CMK (cell line): ENCODE results near the gene NAA10.
A peak's percentile ranks its signal among the peaks of the same experiment; 100 is the strongest.
"Not testable (repeated sequence)": the region's sequence is repeated elsewhere in the genome, so short reads cannot be mapped to it uniquely, and the experiment has no call there.

Experiments used
- DNase-seq: peaks from one replicate; pipeline ENCODE4 v3.0.0-alpha.2; 2010; ENCODE audit warnings: low read depth

NAA10 gene

GRCh38 chrX:153934762-153935325 is at the start of gene NAA10:
NAA10 (minus strand) TSS chrX:153935037; CDS start chrX:153934904, 133 bp downstream.
- DNase-seq, result no peak

GRCh38 chrX:153983321-153983801 is 48.5 kb upstream of the NAA10 start:
- no peak for DNase-seq

GRCh38 chrX:153981771-153982533 is 47.1 kb upstream of the NAA10 start:
- peak; percentile 58 for DNase-seq

GRCh38 chrX:153981231-153981630 is 46.4 kb upstream of the NAA10 start:
- DNase-seq, result no peak

GRCh38 chrX:153980394-153980793 is 45.6 kb upstream of the NAA10 start:
- not testable (repeated sequence) for DNase-seq

- no peak for DNase-seq
Observed at GRCh38 chrX:153974726-153975286, 40.0 kb upstream of the NAA10 start.

- DNase-seq, result no peak
Observed at GRCh38 chrX:153974003-153974725, 39.3 kb upstream of the NAA10 start.

GRCh38 chrX:153973127-153974002 is 38.5 kb upstream of the NAA10 start:
- DNase-seq, result no peak

- peak; percentile 66 for DNase-seq
Observed at GRCh38 chrX:153972368-153973126, 37.7 kb upstream of the NAA10 start, which contains the start of gene TMEM187. TMEM187 (plus strand) TSS chrX:153972754; CDS start chrX:153982063, 9,309 bp downstream.

- DNase-seq, result no peak
Observed at GRCh38 chrX:153971450-153972367, 36.9 kb upstream of the NAA10 start, which contains the start of gene HCFC1. HCFC1 (minus strand) TSS chrX:153971818; CDS start chrX:153970840, 978 bp downstream.

GRCh38 chrX:153971124-153971449 is 36.2 kb upstream of the NAA10 start:
- no peak for DNase-seq

GRCh38 chrX:153970357-153971123 is 35.7 kb upstream of the NAA10 start:
- no peak for DNase-seq

GRCh38 chrX:153969904-153970356 is 35.1 kb upstream of the NAA10 start:
- DNase-seq, result no peak

GRCh38 chrX:153969125-153969903 is 34.5 kb upstream of the NAA10 start:
- DNase-seq, result no peak

GRCh38 chrX:153968754-153969124 is 33.9 kb upstream of the NAA10 start:
- DNase-seq, result no peak

- DNase-seq, result no peak
Observed at GRCh38 chrX:153968255-153968654, 33.4 kb upstream of the NAA10 start.

GRCh38 chrX:153967536-153968224 is 32.8 kb upstream of the NAA10 start:
- no peak for DNase-seq
